Measurements from ENCODE around the gene CAPN2.

The CAPN2 gene

GRCh38 chr1:223702735-223703667 is 9.3 kb upstream of the CAPN2 start:
- no peak for DNase-seq (ENCODE audit: low spot score)

GRCh38 chr1:223703668-223704013 is 8.7 kb upstream of the CAPN2 start:
- DNase-seq (ENCODE audit: low spot score): no peak

GRCh38 chr1:223704921-223705878 is 7.1 kb upstream of the CAPN2 start:
- DNase-seq (ENCODE audit: low spot score): no peak

- DNase-seq (ENCODE audit: low spot score): no peak
These were observed 6.0 kb upstream of the CAPN2 start for GRCh38 chr1:223706077-223706973.

- peak; percentile 91 for DNase-seq (ENCODE audit: low spot score)
These were observed 4.9 kb upstream of the CAPN2 start for GRCh38 chr1:223707256-223708000.

- no peak for DNase-seq (ENCODE audit: low spot score)
These were observed 4.4 kb upstream of the CAPN2 start for GRCh38 chr1:223708001-223708359.

GRCh38 chr1:223708651-223709268 is 3.6 kb upstream of the CAPN2 start:
- no peak for DNase-seq (ENCODE audit: low spot score)

- DNase-seq (ENCODE audit: low spot score): no peak
These were observed 2.7 kb upstream of the CAPN2 start for GRCh38 chr1:223709598-223709997.

- DNase-seq (ENCODE audit: low spot score): no peak
These were observed 1.9 kb upstream of the CAPN2 start for GRCh38 chr1:223710179-223711133.

GRCh38 chr1:223711173-223711572 is 1.2 kb upstream of the CAPN2 start:
- DNase-seq (ENCODE audit: low spot score): no peak

- no peak for DNase-seq (ENCODE audit: low spot score)
These were observed 569 bp upstream of the CAPN2 start for GRCh38 chr1:223711747-223712193.

GRCh38 chr1:223712850-223713474 is 623 bp downstream of the CAPN2 start:
- no peak for DNase-seq (ENCODE audit: low spot score)

GRCh38 chr1:223713546-223714420 is 1.4 kb downstream of the CAPN2 start:
- no peak for DNase-seq (ENCODE audit: low spot score)

GRCh38 chr1:223714421-223714724 is 2.0 kb downstream of the CAPN2 start:
- no peak for DNase-seq (ENCODE audit: low spot score)

GRCh38 chr1:223714849-223715603 is 2.7 kb downstream of the CAPN2 start:
- DNase-seq (ENCODE audit: low spot score): no peak

GRCh38 chr1:223715604-223716172 is 3.3 kb downstream of the CAPN2 start:
- DNase-seq (ENCODE audit: low spot score): no peak

- no peak for DNase-seq (ENCODE audit: low spot score)
These were observed 4.0 kb downstream of the CAPN2 start for GRCh38 chr1:223716302-223716862.
